ENCODE results near the gene ATAD3A. TPM values are rescaled to one million over a fixed set of nuclear protein-coding genes. Genes with fewer than 3 reads are reported as not detected.

Gene ATAD3A
- total and polyA plus RNA-seq, 2 of the 4 experiments (the other 2 are of a cell fraction): 27.2 to 34.0 TPM

GRCh38 chr1:1550591-1551432, 38.9 kb downstream of the ATAD3A start:
- no peak overlapping the region for H3K4me2 ChIP-seq (ENCODE audit: low read depth, low read length)
- intact Hi-C loops (cut with micrococcal nuclease): no loop called here
- in situ Hi-C loops (cut with MboI; ENCODE audit: low sequenced_read_pairs): no loop called here
- no peak overlapping the region for H3K56ac ChIP-seq (ENCODE audit: extremely low read depth, insufficient read depth, low read length)
- ChIA-PET CTCF (no interaction called here), POLR2A (ENCODE audit: unreplicated experiment) (no interaction called here)
- ATAC-seq (ENCODE audit: low read depth) (peak; percentile 18; the same call in 1 of the 2 replicates), DNase-seq (peak; percentile 36)
- no peak overlapping the region for H2AK9ac ChIP-seq (replicated peaks; ENCODE audit: low read depth, low read length, poor library complexity)
- H4K91ac ChIP-seq (ENCODE audit: insufficient read depth, low read depth, low read length): no peak overlapping the region
- no TSS peak for BruUV-seq (replicated peaks)
- H3K79me1 ChIP-seq (ENCODE audit: low read depth in 1 of 2, low read length in 2 of 2): peaks cover 16 to 84% of the 10 kb centered on the region in 2 experiments
- no peak overlapping the region for H3K27ac ChIP-seq (ENCODE audit: insufficient read depth, low read length)
- no CpG with 5 or more reads among the region's 15 CpGs for WGBS, 2 experiments (ENCODE audit: extremely low coverage in 2 of 2, insufficient read length in 1 of 2)
- H3K27me3 ChIP-seq (ENCODE audit: control insufficient read depth, insufficient read depth, low read length): no peaks in the 10 kb centered on the region
- peaks cover 8% of the 10 kb centered on the region; the same call in 1 of the 2 replicates for H3K4me1 ChIP-seq (ENCODE audit: control insufficient read depth, insufficient read depth, low read length)
- no peak overlapping the region for H3K18ac ChIP-seq (ENCODE audit: low read depth, low read length)
- H2BK5ac ChIP-seq (ENCODE audit: low read depth, low read length, poor library complexity, severe bottlenecking): no peak overlapping the region
- H3K4me3 ChIP-seq (ENCODE audit: insufficient read depth, low read depth, low read length): no peak overlapping the region
- H4K20me1 ChIP-seq (ENCODE audit: insufficient read depth, low read length): peaks cover 50% of the 10 kb centered on the region
- H2AFZ ChIP-seq (replicated peaks; ENCODE audit: low read length, poor library complexity): no peak overlapping the region
- no peak overlapping the region for H3K4ac ChIP-seq (ENCODE audit: low read depth, low read length)
- peaks cover 8% of the 10 kb centered on the region; the same call in 1 of the 2 replicates for H3K36me3 ChIP-seq (ENCODE audit: control insufficient read depth, insufficient read depth, low read length)
- no peak overlapping the region for H2AK5ac ChIP-seq (ENCODE audit: low read depth, low read length)
- H4K5ac ChIP-seq (ENCODE audit: low read depth, low read length): no peak overlapping the region
- 0 out of 2 replicates have a peak, but pooled peaks have one; percentile 10 for TF ChIP-seq RAD21 (IDR thresholded peaks at IDR 0.05; ENCODE audit: low read length)
- no peak for TF ChIP-seq RFX5 (IDR thresholded peaks at IDR 0.05; ENCODE audit: low read depth, low read length)
- TF ChIP-seq CTCF (conservative IDR thresholded peaks at IDR 0.05; ENCODE audit: low read depth, low read length): peak; percentile 43
- no peak for TF ChIP-seq POLR2A (IDR thresholded peaks at IDR 0.05; ENCODE audit: low read depth, low read length)
- peaks cover 13% of the 10 kb centered on the region for H3K9me1 ChIP-seq (ENCODE audit: insufficient read depth, low read length)
- no peak overlapping the region for H3K14ac ChIP-seq (replicated peaks; ENCODE audit: low read depth, low read length)
- no peak overlapping the region for H2BK15ac ChIP-seq (ENCODE audit: low read depth, low read length)
- H3K9me3 ChIP-seq (ENCODE audit: control insufficient read depth, insufficient read depth, low read length): no peaks in the 10 kb centered on the region
- no peak overlapping the region for H2BK20ac ChIP-seq (ENCODE audit: low read depth, low read length)
- H3K23ac ChIP-seq (ENCODE audit: low read depth, low read length): peak overlapping the region; percentile 24; the same call in 1 of the 2 replicates
- no peak overlapping the region for H3K9ac ChIP-seq (ENCODE audit: low read depth, low read length)
- dilution Hi-C loops (cut with HindIII; ENCODE audit: low sequenced_read_pairs, unreplicated experiment): no loop called here
- no peak overlapping the region for H4K8ac ChIP-seq (ENCODE audit: low read depth in 2 of 2, low read length in 2 of 2)
- H2BK120ac ChIP-seq (ENCODE audit: low read depth, low read length): no peak overlapping the region

Data from IMR-90 (cell line).